ENCODE measurements around the gene KRT34. TPM values are rescaled to one million over a fixed set of nuclear protein-coding genes. Genes with fewer than 3 reads are reported as not detected.
"Not testable (repeated sequence)": the region's sequence is repeated elsewhere in the genome, so short reads cannot be mapped to it uniquely, and the experiment has no call there.

KRT34 gene
- total RNA-seq, 1 donor from 2014 or later: not detected

- DNase-seq (ENCODE audit: low read depth, low spot score): peak; percentile 19
Observed at GRCh38 chr17:41404024-41404671, 22.0 kb upstream of the KRT34 start.

GRCh38 chr17:41403404-41404023 lies 21.4 kb upstream of the KRT34 start:
- DNase-seq (ENCODE audit: low read depth, low spot score): peak; percentile 19

- DNase-seq (ENCODE audit: low read depth, low spot score): no peak
Observed at GRCh38 chr17:41402161-41402560, 20.1 kb upstream of the KRT34 start.

GRCh38 chr17:41396996-41397660 lies 15.0 kb upstream of the KRT34 start, which contains the start of gene KRT31:
KRT31 (minus strand) TSS chr17:41397608; CDS start chr17:41397539, 69 bp downstream.
- DNase-seq (ENCODE audit: low read depth, low spot score): no peak

GRCh38 chr17:41396340-41396739 lies 14.2 kb upstream of the KRT34 start:
- DNase-seq (ENCODE audit: low read depth, low spot score): no peak

GRCh38 chr17:41395611-41396010 lies 13.5 kb upstream of the KRT34 start:
- no peak for DNase-seq (ENCODE audit: low read depth, low spot score)

GRCh38 chr17:41395044-41395443 lies 12.9 kb upstream of the KRT34 start:
- not testable (repeated sequence) for DNase-seq (ENCODE audit: low read depth, low spot score)

- DNase-seq (ENCODE audit: low read depth, low spot score): no peak
Observed at GRCh38 chr17:41394254-41394996, 12.3 kb upstream of the KRT34 start.

GRCh38 chr17:41393826-41394225 lies 11.7 kb upstream of the KRT34 start:
- DNase-seq (ENCODE audit: low read depth, low spot score): no peak

GRCh38 chr17:41393294-41393693 lies 11.2 kb upstream of the KRT34 start:
- DNase-seq (ENCODE audit: low read depth, low spot score): no peak

- DNase-seq (ENCODE audit: low read depth, low spot score): no peak
Observed at GRCh38 chr17:41392278-41392677, 10.2 kb upstream of the KRT34 start.

- no peak for DNase-seq (ENCODE audit: low read depth, low spot score)
Observed at GRCh38 chr17:41391535-41391934, 9.4 kb upstream of the KRT34 start.

- no peak for DNase-seq (ENCODE audit: low read depth, low spot score)
Observed at GRCh38 chr17:41390411-41390938, 8.4 kb upstream of the KRT34 start.

- DNase-seq (ENCODE audit: low read depth, low spot score): no peak
Observed at GRCh38 chr17:41387670-41388069, 5.6 kb upstream of the KRT34 start.

GRCh38 chr17:41386227-41386626 lies 4.1 kb upstream of the KRT34 start:
- DNase-seq (ENCODE audit: low read depth, low spot score): no peak

- no peak for DNase-seq (ENCODE audit: low read depth, low spot score)
Observed at GRCh38 chr17:41383690-41384089, 1.6 kb upstream of the KRT34 start.

GRCh38 chr17:41382394-41382793 lies 288 bp upstream of the KRT34 start:
- DNase-seq (ENCODE audit: low read depth, low spot score): no peak

GRCh38 chr17:41380091-41380490 lies 2.0 kb downstream of the KRT34 start:
- DNase-seq (ENCODE audit: low read depth, low spot score): not testable (repeated sequence)

- DNase-seq (ENCODE audit: low read depth, low spot score): peak; percentile 33
Observed at GRCh38 chr17:41377546-41377945, 4.6 kb downstream of the KRT34 start.

GRCh38 chr17:41369713-41370112 lies 12.4 kb downstream of the KRT34 start, which contains the start of gene KRT33B:
KRT33B (minus strand) TSS chr17:41369813; CDS start chr17:41369750, 63 bp downstream.
- no peak for DNase-seq (ENCODE audit: low read depth, low spot score)

- DNase-seq (ENCODE audit: low read depth, low spot score): no peak
Observed at GRCh38 chr17:41369023-41369422, 13.1 kb downstream of the KRT34 start.
